ENCODE results near the gene GUCD1. TPM values are rescaled to one million over a fixed set of nuclear protein-coding genes. Genes with fewer than 3 reads are reported as not detected.
A peak's percentile ranks its signal among the peaks of the same experiment; 100 is the strongest.

The GUCD1 gene
- total and polyA plus RNA-seq, 9 donors: 67.1 to 81.1 (median 72.5) TPM

DNA sequence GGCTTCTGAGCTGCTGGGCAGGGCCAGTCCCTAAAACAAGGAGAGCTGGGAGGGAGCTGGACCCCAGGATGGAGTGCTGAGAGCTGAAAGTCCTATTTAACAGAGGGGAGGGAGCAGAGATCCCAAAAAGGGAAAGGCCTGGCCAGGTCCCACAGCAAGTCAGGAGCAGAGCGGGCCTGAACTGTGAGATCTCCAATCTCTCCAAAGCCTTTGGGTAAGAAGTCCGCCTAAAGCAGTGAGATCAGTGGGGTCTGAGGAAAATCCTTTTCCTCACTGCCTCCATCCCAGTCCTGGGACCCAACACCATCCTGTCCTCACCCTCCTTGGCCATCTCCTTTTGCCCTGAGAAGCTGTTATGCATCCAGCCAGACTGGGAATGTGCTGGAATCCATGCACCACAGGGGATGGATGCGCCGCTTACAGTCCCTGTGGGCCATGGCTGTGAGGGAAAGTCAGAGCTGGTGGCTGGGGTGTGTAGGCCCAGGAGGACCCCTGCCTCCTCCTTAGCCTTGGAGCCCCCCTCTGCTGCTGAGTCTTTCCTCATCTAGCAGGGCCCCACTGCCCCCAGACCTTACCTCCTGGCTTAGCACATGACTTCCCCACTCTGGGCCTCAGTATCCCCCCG, 29.3 kb upstream of the GUCD1 start:
- WGBS (ENCODE audit: insufficient coverage): no CpG with 5 or more reads among the region's 5 CpGs
- Histone ChIP-seq H3K27me3 (ENCODE audit: control insufficient read depth, insufficient read depth, low read length) (no peaks in the 10 kb centered on the region), H3K27ac (ENCODE audit: low read length) (peak overlapping the region; percentile 40), H3K4me1 (ENCODE audit: control insufficient read depth, insufficient read depth, low read length) (peaks cover 19% of the 10 kb centered on the region), H3K9me3 (replicated peaks; ENCODE audit: control insufficient read depth, low read depth, low read length) (no peaks in the 10 kb centered on the region), H3K36me3 (ENCODE audit: control insufficient read depth, insufficient read depth, low read length) (peaks cover 40% of the 10 kb centered on the region), H3K4me3 (ENCODE audit: low read length) (no peak overlapping the region)
- DNase-seq: no peak

DNA sequence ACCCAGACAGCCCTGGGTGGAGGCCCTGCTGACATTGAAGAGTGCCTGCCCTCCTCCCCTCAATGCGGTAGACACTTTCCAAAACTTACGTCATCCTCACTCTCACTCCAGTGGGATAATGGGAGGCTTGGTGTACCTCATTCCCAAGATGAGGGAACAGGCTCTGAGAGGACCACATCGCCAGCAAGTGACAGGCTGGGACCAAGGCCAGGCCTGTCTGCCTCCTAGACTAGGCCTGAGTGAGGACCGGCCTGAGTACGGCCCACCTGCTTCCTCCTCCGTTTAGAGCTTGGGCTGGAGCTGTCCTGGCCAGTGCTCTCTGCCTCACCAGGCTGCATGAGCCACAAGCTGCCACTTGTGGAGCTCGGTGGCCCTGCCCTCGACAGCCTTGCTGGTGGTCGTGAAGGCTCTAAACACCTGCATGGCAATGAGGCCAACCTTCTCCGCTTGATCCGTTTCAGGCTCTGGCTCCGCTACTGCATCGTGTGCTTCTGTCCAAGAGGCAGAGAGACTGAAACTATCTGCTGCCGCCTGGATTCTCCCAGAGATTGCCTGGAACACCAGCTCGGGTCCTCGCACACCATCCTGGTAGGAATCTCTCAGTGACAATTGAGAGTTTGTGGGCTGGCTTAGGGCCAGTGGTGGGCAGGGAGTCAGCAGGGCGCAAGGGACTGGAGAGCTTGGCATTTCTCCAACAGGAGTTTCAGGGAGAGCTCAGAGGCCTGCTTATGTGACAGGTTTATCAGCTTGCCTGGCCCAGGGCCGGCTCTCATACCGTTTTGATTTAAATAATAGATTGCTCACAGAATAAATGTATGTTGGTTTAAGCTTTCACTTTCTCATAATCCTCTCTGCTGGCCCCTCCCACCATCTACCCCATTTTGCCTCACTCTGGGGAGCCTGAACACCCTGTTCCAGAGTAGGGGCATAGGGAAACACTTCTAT, 28.6 kb upstream of the GUCD1 start:
- Histone ChIP-seq H3K27ac (ENCODE audit: low read length) (peak overlapping the region; percentile 40), H3K4me3 (ENCODE audit: low read length) (no peak overlapping the region), H3K9me3 (replicated peaks; ENCODE audit: control insufficient read depth, low read depth, low read length) (no peaks in the 10 kb centered on the region), H3K4me1 (ENCODE audit: control insufficient read depth, insufficient read depth, low read length) (peaks cover 19% of the 10 kb centered on the region), H3K27me3 (ENCODE audit: control insufficient read depth, insufficient read depth, low read length) (no peaks in the 10 kb centered on the region), H3K36me3 (ENCODE audit: control insufficient read depth, insufficient read depth, low read length) (peaks cover 34% of the 10 kb centered on the region)
- peak; percentile 38 for DNase-seq
- WGBS (ENCODE audit: insufficient coverage): 54% methylated on average over 15 of the region's 19 CpGs

DNA sequence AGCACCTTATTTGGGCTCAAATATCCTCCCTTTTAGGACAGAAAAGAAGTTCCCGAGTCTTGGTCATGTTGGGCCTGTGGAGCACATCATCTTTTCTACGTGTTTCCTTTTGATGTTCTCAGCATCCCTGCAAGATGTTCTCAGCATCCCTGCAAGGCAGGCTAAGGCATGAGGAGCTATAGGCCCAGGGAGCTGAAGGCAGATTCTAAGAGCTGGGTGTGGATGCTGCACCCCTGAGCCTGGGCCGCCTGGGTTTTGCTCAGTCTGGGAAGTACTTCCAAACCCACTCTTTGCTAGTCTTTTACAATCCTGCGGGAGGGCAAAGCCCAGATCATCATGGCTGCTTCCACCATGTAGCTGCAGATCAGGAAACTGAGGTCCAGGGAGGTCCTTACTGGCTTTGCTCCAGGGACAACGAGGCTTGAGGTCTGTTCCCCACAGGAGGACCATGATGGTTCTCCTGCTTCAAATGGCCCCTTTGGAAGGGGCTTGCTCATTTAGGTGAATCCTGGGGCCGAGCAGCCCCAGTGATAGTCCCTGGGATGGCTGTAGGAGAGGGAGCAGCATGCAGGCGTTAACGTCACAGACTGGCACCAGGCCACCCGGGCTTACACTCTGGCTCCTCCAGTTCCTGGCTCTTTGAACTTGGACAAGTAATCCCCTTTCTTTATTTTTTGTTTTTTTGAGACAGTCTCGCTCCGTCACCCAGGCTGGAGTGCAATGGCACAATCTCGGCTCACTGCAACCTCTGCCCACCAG, 27.3 kb upstream of the GUCD1 start:
- Histone ChIP-seq H3K9me3 (replicated peaks; ENCODE audit: control insufficient read depth, low read depth, low read length) (no peaks in the 10 kb centered on the region), H3K4me1 (ENCODE audit: control insufficient read depth, insufficient read depth, low read length) (peaks cover 19% of the 10 kb centered on the region), H3K36me3 (ENCODE audit: control insufficient read depth, insufficient read depth, low read length) (peaks cover 22% of the 10 kb centered on the region), H3K4me3 (ENCODE audit: low read length) (no peak overlapping the region), H3K27me3 (ENCODE audit: control insufficient read depth, insufficient read depth, low read length) (no peaks in the 10 kb centered on the region), H3K27ac (ENCODE audit: low read length) (no peak overlapping the region)
- WGBS (ENCODE audit: insufficient coverage): 83% methylated on average over 10 of the region's 12 CpGs
- no peak for DNase-seq

DNA sequence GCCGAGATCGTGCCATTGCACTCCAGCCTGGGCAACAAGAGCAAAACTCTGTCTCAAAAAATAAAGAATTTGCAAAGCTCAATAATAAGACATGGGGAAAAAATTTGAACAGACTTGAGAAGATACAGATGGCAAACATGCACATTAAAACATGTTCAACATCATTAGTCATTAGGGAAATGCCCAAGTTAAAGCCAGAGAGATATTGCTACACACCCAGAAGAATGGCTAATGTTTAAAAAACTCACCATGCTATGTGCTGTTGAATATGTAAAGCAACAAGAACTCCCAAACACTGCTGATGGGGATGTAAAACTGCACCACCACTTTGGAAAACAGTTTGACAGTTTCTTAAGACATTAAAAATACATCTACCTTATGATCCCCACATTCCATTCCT, 25.3 kb upstream of the GUCD1 start:
- no peak for DNase-seq
- peaks cover 16% of the 10 kb centered on the region for H3K36me3 ChIP-seq (ENCODE audit: control insufficient read depth, insufficient read depth, low read length)
- whole genome bisulfite sequencing (ENCODE audit: insufficient coverage): no CpG with 5 or more reads among the region's 2 CpGs
- no peak overlapping the region for H3K4me3 ChIP-seq (ENCODE audit: low read length)
- H3K27me3 ChIP-seq (ENCODE audit: control insufficient read depth, insufficient read depth, low read length): no peaks in the 10 kb centered on the region
- H3K9me3 ChIP-seq (replicated peaks; ENCODE audit: control insufficient read depth, low read depth, low read length): no peaks in the 10 kb centered on the region
- H3K27ac ChIP-seq (ENCODE audit: low read length): no peak overlapping the region
- H3K4me1 ChIP-seq (ENCODE audit: control insufficient read depth, insufficient read depth, low read length): peaks cover 19% of the 10 kb centered on the region

DNA sequence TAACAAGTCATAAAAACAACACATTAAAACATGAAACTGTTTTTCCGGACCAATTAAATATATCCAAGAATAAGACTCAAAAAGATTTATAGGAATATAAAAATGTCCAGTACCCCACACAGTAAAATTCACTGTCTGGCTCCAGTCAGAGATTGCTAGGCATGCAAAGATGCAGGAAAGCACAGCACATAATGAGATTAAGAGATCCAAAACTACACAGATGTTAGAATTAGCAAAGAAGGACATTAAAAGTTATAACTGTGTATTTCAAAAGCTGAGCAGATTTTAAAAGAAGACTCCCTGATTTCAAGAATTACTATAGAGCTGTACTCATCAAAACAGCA, 24.3 kb upstream of the GUCD1 start:
- H3K4me3 ChIP-seq (ENCODE audit: low read length): no peak overlapping the region
- no CpG with 5 or more reads among the region's 1 CpG for WGBS (ENCODE audit: insufficient coverage)

DNA sequence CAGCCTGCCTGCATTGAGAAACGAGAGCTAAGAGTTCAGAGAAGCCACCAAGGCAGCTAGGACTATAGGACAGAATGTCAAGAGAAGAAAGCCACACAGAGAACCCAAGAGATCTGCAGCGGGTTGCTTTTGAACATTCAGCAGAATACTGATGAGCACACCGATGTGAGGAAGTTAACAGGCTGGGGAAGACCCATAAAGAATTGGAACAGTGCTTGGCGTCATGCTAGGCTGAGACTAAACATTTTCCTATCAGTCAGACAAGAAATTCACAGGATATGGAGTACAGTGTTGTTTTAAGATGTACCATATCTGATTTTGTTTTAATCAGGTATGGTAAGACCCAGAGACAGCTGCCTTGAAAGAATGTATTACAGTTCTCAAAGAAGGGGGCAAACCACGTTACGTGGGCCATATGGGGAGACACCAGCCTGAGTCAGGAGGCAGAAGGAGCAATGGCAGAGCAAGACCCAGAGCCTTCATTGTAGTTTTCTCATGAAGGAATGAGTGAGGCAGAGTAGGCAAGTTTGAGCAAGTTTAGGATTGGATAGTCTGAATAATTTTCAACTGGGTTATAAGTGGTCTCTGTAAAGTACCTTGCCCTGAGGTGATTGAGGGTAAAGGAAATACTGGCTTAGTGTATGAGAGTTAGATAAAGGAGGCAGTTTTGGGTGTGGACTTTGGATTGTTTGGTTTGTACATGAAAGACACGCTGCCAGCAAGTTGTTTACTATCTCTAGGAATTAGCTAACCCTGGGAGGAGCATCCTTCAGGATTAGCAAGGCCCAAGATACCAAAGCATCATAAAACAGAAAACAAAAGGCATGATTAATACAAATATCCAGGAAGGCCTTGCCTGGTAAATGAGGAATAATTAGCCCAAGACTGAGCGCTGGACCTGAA, 23.7 kb upstream of the GUCD1 start:
- WGBS (ENCODE audit: insufficient coverage): 80% methylated on average over 4 of the region's 8 CpGs
- Histone ChIP-seq H3K27ac (ENCODE audit: low read length) (no peak overlapping the region), H3K9me3 (replicated peaks; ENCODE audit: control insufficient read depth, low read depth, low read length) (no peaks in the 10 kb centered on the region), H3K4me3 (ENCODE audit: low read length) (no peak overlapping the region), H3K27me3 (ENCODE audit: control insufficient read depth, insufficient read depth, low read length) (no peaks in the 10 kb centered on the region), H3K4me1 (ENCODE audit: control insufficient read depth, insufficient read depth, low read length) (peaks cover 7% of the 10 kb centered on the region), H3K36me3 (ENCODE audit: control insufficient read depth, insufficient read depth, low read length) (peaks cover 22% of the 10 kb centered on the region)
- DNase-seq: no peak

More for the DNA sequence above, 24.3 kb upstream of the GUCD1 start:
- H3K36me3 ChIP-seq (ENCODE audit: control insufficient read depth, insufficient read depth, low read length): peaks cover 16% of the 10 kb centered on the region
- DNase-seq: no peak
- no peak overlapping the region for H3K27ac ChIP-seq (ENCODE audit: low read length)
- H3K4me1 ChIP-seq (ENCODE audit: control insufficient read depth, insufficient read depth, low read length): peaks cover 13% of the 10 kb centered on the region
- H3K27me3 ChIP-seq (ENCODE audit: control insufficient read depth, insufficient read depth, low read length): no peaks in the 10 kb centered on the region
- no peaks in the 10 kb centered on the region for H3K9me3 ChIP-seq (replicated peaks; ENCODE audit: control insufficient read depth, low read depth, low read length)

DNA sequence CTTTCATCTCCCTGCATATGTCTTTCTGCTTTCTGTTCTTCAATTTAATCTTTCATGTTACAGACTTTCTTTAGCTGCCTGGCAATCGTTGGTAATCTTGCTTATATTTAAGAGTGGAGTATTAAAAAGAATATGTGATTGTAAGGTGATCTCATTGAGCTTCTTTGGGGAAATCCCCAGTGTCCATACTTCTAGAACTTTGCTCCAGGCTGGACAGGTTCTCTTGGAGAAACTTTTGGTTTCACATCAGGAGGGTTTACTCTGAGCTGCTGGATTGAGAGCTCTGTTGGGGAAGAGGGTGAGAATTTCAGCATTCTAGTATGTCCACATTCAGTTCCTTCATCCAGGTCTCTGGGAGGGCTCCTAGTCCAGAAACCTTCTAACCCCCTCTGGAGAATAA, 21.8 kb upstream of the GUCD1 start:
- Histone ChIP-seq H3K9me3 (replicated peaks; ENCODE audit: control insufficient read depth, low read depth, low read length) (no peaks in the 10 kb centered on the region), H3K4me1 (ENCODE audit: control insufficient read depth, insufficient read depth, low read length) (no peaks in the 10 kb centered on the region), H3K36me3 (ENCODE audit: control insufficient read depth, insufficient read depth, low read length) (peaks cover 38% of the 10 kb centered on the region), H3K27me3 (ENCODE audit: control insufficient read depth, insufficient read depth, low read length) (no peaks in the 10 kb centered on the region), H3K27ac (ENCODE audit: low read length) (no peak overlapping the region), H3K4me3 (ENCODE audit: low read length) (no peak overlapping the region)
- WGBS (ENCODE audit: insufficient coverage): no CpG with 5 or more reads among the region's 1 CpG
- no peak for DNase-seq

DNA sequence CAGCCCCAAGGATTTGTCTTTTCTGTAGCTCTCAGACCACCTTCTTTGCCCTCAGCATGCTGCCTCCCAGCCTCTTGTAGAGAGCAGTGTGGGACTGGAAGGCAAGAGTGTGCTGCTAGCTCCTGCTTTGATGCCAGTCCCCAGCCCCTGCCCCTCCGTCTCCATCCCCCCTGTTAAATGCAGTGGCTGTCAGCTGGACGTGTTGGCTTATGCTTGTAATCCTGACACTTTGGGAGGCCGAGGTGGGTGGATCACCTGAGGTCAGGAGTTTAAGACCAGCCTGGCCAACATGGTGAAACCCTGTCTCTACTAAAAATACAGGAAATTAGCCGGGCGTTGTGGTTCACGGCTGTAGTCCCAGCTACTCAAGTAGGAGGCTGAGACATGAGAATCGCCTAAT, 16.3 kb upstream of the GUCD1 start:
- Histone ChIP-seq H3K27me3 (ENCODE audit: control insufficient read depth, insufficient read depth, low read length) (no peaks in the 10 kb centered on the region), H3K27ac (ENCODE audit: low read length) (no peak overlapping the region), H3K36me3 (ENCODE audit: control insufficient read depth, insufficient read depth, low read length) (peaks cover 72% of the 10 kb centered on the region), H3K4me3 (ENCODE audit: low read length) (no peak overlapping the region), H3K4me1 (ENCODE audit: control insufficient read depth, insufficient read depth, low read length) (no peaks in the 10 kb centered on the region), H3K9me3 (replicated peaks; ENCODE audit: control insufficient read depth, low read depth, low read length) (no peaks in the 10 kb centered on the region)
- DNase-seq: no peak
- WGBS (ENCODE audit: insufficient coverage): 94% methylated on average over 7 of the region's 7 CpGs

DNA sequence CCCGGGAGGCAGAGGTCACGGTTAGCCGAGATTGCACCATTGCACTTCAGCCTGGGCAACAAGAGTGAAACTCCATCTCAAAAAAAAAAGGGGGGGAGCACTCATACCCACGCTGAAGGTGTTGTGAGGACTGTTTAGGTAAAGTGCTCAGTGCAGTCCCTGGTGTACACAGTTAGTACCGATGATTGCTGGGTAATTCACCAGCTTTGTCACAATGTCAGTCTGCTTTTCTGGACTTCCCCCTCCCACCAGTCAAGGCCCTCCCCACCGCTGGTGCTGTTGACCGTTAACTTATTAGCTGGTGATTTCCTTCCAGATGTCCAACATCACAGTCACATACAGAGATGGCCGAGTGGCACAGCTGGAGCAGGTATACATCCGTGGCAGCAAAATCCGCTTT, 12.7 kb upstream of the GUCD1 start:
- Histone ChIP-seq H3K9me3 (replicated peaks; ENCODE audit: control insufficient read depth, low read depth, low read length) (no peaks in the 10 kb centered on the region), H3K4me1 (ENCODE audit: control insufficient read depth, insufficient read depth, low read length) (peaks cover 6% of the 10 kb centered on the region), H3K36me3 (ENCODE audit: control insufficient read depth, insufficient read depth, low read length) (peaks cover 64% of the 10 kb centered on the region), H3K27me3 (ENCODE audit: control insufficient read depth, insufficient read depth, low read length) (no peaks in the 10 kb centered on the region), H3K4me3 (ENCODE audit: low read length) (no peak overlapping the region), H3K27ac (ENCODE audit: low read length) (no peak overlapping the region)
- no peak for DNase-seq
- 83% methylated on average over 6 of the region's 10 CpGs for WGBS (ENCODE audit: insufficient coverage)

Measured in muscle of leg (tissue), 11 donors.